WTC11 (cell line): ENCODE measurements around the gene IPCEF1. TPM values are rescaled to one million over a fixed set of nuclear protein-coding genes. Genes with fewer than 3 reads are reported as not detected.
A peak's percentile ranks its signal among the peaks of the same experiment; 100 is the strongest.
"Not testable (repeated sequence)": the region's sequence is repeated elsewhere in the genome, so short reads cannot be mapped to it uniquely, and the experiment has no call there.

Experiments
- ATAC-seq: fragments of 200-7000 bp; cut with Tn5 transposase; 2 replicates; pipeline ENCODE4 v1.10.0; 2021; ENCODE audit warnings: mild to moderate bottlenecking, moderate library complexity
- CTCF ChIA-PET: fragments of 300-600 bp; sonication (Branson Sonifier 250); formaldehyde crosslinking; loops from one replicate; lab custom pipeline; 2021; ENCODE audit warnings: antibody characterized with exemption; lab: Charles Lee
- POLR2A ChIA-PET: fragments of 350-600 bp; sonication (Branson Sonifier 250); formaldehyde crosslinking; loops from one replicate; lab custom pipeline; 2021; ENCODE audit warnings: antibody characterized with exemption; lab: Charles Lee
- DNase-seq: peaks from one replicate; pipeline ENCODE4 v3.0.0; 2021; ENCODE audit warnings: low spot score
- H3K27ac Mint-ChIP-seq: 2 replicates; pipeline ENCODE4 v1.8.0; 2021; ENCODE audit warnings: mixed read lengths
- H3K27me3 Mint-ChIP-seq: 2 replicates; pipeline ENCODE4 v1.8.0; 2021; ENCODE audit warnings: low read depth, mild to moderate bottlenecking, moderate library complexity, mixed read lengths
- H3K36me3 Mint-ChIP-seq: 2 replicates; pipeline ENCODE4 v1.8.0; 2021; ENCODE audit warnings: mixed read lengths
- H3K4me1 Mint-ChIP-seq: 2 replicates; pipeline ENCODE4 v1.8.0; 2022; ENCODE audit warnings: mixed read lengths
- H3K4me3 Mint-ChIP-seq: 2 replicates; pipeline ENCODE4 v1.8.0; 2021; ENCODE audit warnings: mild to moderate bottlenecking, moderate library complexity, mixed read lengths
- H3K9me3 Mint-ChIP-seq: 2 replicates; pipeline ENCODE4 v1.8.0; 2021; ENCODE audit warnings: mixed read lengths
- ARID4B ChIP-seq: sonication (generic); formaldehyde crosslinking; IDR thresholded peaks from 2 replicates; pipeline ENCODE4 v1.8.0; 2023; ENCODE audit warnings: missing genetic modification reagents, mild to moderate bottlenecking, borderline replicate concordance
- ATF6 ChIP-seq: sonication (generic); formaldehyde crosslinking; IDR thresholded peaks from 2 replicates; pipeline ENCODE4 v1.8.1; 2023; ENCODE audit warnings: mild to moderate bottlenecking, missing genetic modification reagents
- CBFB ChIP-seq: sonication (generic); formaldehyde crosslinking; IDR thresholded peaks from 2 replicates; pipeline ENCODE4 v1.8.1; 2022; ENCODE audit warnings: mild to moderate bottlenecking, low read depth, missing genetic modification reagents
- CREM ChIP-seq: sonication (generic); formaldehyde crosslinking; IDR thresholded peaks from 2 replicates; pipeline ENCODE4 v1.8.1; 2022; ENCODE audit warnings: mild to moderate bottlenecking, missing genetic modification reagents, moderate library complexity
- CTCF ChIP-seq: fragments of 200-600 bp; IDR thresholded peaks from 2 replicates; pipeline ENCODE4 v1.8.0; 2022; ENCODE audit warnings: antibody characterized with exemption
- ETV6 ChIP-seq: sonication (generic); formaldehyde crosslinking; IDR thresholded peaks from 2 replicates; pipeline ENCODE4 v1.8.1; 2022; ENCODE audit warnings: mild to moderate bottlenecking, missing genetic modification reagents
- GTF2I ChIP-seq: fragments of 250-450 bp; sonication (Bioruptor Pico); conservative IDR thresholded peaks from 2 replicates; pipeline ENCODE4 v1.4.0; 2021; ENCODE audit warnings: mild to moderate bottlenecking
- HMGA2 ChIP-seq: fragments of 250-450 bp; sonication (Bioruptor Pico); IDR thresholded peaks from 2 replicates; pipeline ENCODE4 v1.4.0; 2021; ENCODE audit warnings: mild to moderate bottlenecking, moderate library complexity
- NR1H2 ChIP-seq: sonication (generic); formaldehyde crosslinking; IDR thresholded peaks from 2 replicates; pipeline ENCODE4 v1.9.0; 2021; ENCODE audit warnings: mild to moderate bottlenecking, moderate library complexity, missing genetic modification reagents
- PRRX2 ChIP-seq: fragments of 250-450 bp; sonication (Bioruptor Pico); IDR thresholded peaks from 2 replicates; pipeline ENCODE4 v1.8.0; 2021; ENCODE audit warnings: mild to moderate bottlenecking
- SP1 ChIP-seq: sonication (generic); formaldehyde crosslinking; conservative IDR thresholded peaks from 2 replicates; pipeline ENCODE4 v1.8.1; 2022; ENCODE audit warnings: missing genetic modification reagents
- STAT6 ChIP-seq: sonication (generic); formaldehyde crosslinking; conservative IDR thresholded peaks from 2 replicates; pipeline ENCODE4 v1.8.1; 2023; ENCODE audit warnings: mild to moderate bottlenecking, low read depth, missing genetic modification reagents, moderate library complexity
- TEAD4 ChIP-seq: sonication (generic); formaldehyde crosslinking; IDR thresholded peaks from 2 replicates; pipeline ENCODE4 v1.8.0; 2022; ENCODE audit warnings: mild to moderate bottlenecking, missing genetic modification reagents
- ZNF121 ChIP-seq: sonication (generic); formaldehyde crosslinking; IDR thresholded peaks from 2 replicates; pipeline ENCODE4 v1.8.0; 2023; ENCODE audit warnings: missing genetic modification reagents
- ZNF232 ChIP-seq: sonication (generic); formaldehyde crosslinking; IDR thresholded peaks from 2 replicates; pipeline ENCODE4 v1.8.0; 2022; ENCODE audit warnings: mild to moderate bottlenecking, missing genetic modification reagents
- ZNF416 ChIP-seq: fragments of 250-450 bp; sonication (Bioruptor Pico); IDR thresholded peaks from 2 replicates; pipeline ENCODE4 v1.9.0; 2021; ENCODE audit warnings: mild to moderate bottlenecking, inconsistent platforms
- total RNA-seq: library from RNA; stranded (reverse); gene quantifications from 3 replicates; pipeline ENCODE4 v1.2.3, GENCODE V29; 2021

IPCEF1 gene
- total RNA-seq, 1 experiment from 2014 or later = 1.3 TPM

GRCh38 chr6:154306696-154307095, 49.9 kb downstream of the IPCEF1 start (continued):
- TF ChIP-seq ATF6 (CRISPR knock-in tag) = no peak
- TF ChIP-seq SP1 (CRISPR knock-in tag) = no peak
- no peak for TF ChIP-seq PRRX2 (CRISPR knock-in tag)
- no peak for TF ChIP-seq NR1H2 (CRISPR knock-in tag)

GRCh38 chr6:154304191-154304590, 52.4 kb downstream of the IPCEF1 start:
- H3K36me3 Mint-ChIP-seq = peaks cover 7% of the 10 kb centered on the region
- POLR2A ChIA-PET = no interaction called here
- DNase-seq = no peak
- no peak overlapping the region for H3K27ac Mint-ChIP-seq
- TF ChIP-seq HMGA2 (peak; percentile 7; the same call in 1 of the 2 replicates), GTF2I (CRISPR knock-in tag) (no peak)
- ATAC-seq = no peak
- peaks cover 9% of the 10 kb centered on the region for H3K9me3 Mint-ChIP-seq
- H3K27me3 Mint-ChIP-seq = no peaks in the 10 kb centered on the region
- CTCF ChIA-PET = no interaction called here
- H3K4me1 Mint-ChIP-seq = peaks cover 3% of the 10 kb centered on the region
- H3K4me3 Mint-ChIP-seq = no peak overlapping the region

GRCh38 chr6:154303642-154304041, 53.0 kb downstream of the IPCEF1 start:
- DNase-seq, ATAC-seq, H3K36me3 Mint-ChIP-seq: not testable (repeated sequence)

GRCh38 chr6:154301839-154302752, 54.5 kb downstream of the IPCEF1 start:
- ChIA-PET CTCF (no interaction called here), POLR2A (no interaction called here)
- peaks cover 9% of the 10 kb centered on the region for H3K4me1 Mint-ChIP-seq
- peaks cover 5% of the 10 kb centered on the region for H3K9me3 Mint-ChIP-seq
- peaks cover 4% of the 10 kb centered on the region for H3K36me3 Mint-ChIP-seq
- ATAC-seq (no peak), DNase-seq (no peak)
- no peak for TF ChIP-seq ARID4B (CRISPR knock-in tag)
- TF ChIP-seq CBFB (CRISPR knock-in tag) = no peak
- no peak for TF ChIP-seq ATF6 (CRISPR knock-in tag)
- TF ChIP-seq ZNF416 (CRISPR knock-in tag) = no peak
- no peak for TF ChIP-seq TEAD4 (CRISPR knock-in tag)
- no peak for TF ChIP-seq STAT6 (CRISPR knock-in tag)
- no peak for TF ChIP-seq CREM (CRISPR knock-in tag)
- TF ChIP-seq CTCF = no peak
- TF ChIP-seq ZNF232 (CRISPR knock-in tag) = no peak
- TF ChIP-seq ETV6 (CRISPR knock-in tag) = no peak
- no peak for TF ChIP-seq ZNF121
- H3K27ac Mint-ChIP-seq = no peak overlapping the region
- H3K4me3 Mint-ChIP-seq = no peak overlapping the region
- H3K27me3 Mint-ChIP-seq = no peaks in the 10 kb centered on the region

More at GRCh38 chr6:154303642-154304041, 53.0 kb downstream of the IPCEF1 start:
- POLR2A ChIA-PET, H3K4me1 Mint-ChIP-seq, CTCF ChIA-PET, H3K9me3 Mint-ChIP-seq, H3K27me3 Mint-ChIP-seq, H3K27ac Mint-ChIP-seq, H3K4me3 Mint-ChIP-seq: not testable (repeated sequence)
